Metanephros (tissue), 2 donors: Measurements from ENCODE around the gene UBAP2. TPM values are rescaled to one million over a fixed set of nuclear protein-coding genes. Genes with fewer than 3 reads are reported as not detected.

Experiments
- small RNA-seq: library from RNA; depleted of rRNA; stranded (forward); fragments of <200 nt; gene quantifications from one replicate; pipeline ENCODE3, GENCODE V24; 2014; ENCODE audit warnings: low replicate concordance
- total RNA-seq: library from RNA; depleted of rRNA; stranded (reverse); fragments of >200 nt; gene quantifications from one replicate; pipeline ENCODE4 v1.2.3, GENCODE V29; 2014

Gene UBAP2, protein sequence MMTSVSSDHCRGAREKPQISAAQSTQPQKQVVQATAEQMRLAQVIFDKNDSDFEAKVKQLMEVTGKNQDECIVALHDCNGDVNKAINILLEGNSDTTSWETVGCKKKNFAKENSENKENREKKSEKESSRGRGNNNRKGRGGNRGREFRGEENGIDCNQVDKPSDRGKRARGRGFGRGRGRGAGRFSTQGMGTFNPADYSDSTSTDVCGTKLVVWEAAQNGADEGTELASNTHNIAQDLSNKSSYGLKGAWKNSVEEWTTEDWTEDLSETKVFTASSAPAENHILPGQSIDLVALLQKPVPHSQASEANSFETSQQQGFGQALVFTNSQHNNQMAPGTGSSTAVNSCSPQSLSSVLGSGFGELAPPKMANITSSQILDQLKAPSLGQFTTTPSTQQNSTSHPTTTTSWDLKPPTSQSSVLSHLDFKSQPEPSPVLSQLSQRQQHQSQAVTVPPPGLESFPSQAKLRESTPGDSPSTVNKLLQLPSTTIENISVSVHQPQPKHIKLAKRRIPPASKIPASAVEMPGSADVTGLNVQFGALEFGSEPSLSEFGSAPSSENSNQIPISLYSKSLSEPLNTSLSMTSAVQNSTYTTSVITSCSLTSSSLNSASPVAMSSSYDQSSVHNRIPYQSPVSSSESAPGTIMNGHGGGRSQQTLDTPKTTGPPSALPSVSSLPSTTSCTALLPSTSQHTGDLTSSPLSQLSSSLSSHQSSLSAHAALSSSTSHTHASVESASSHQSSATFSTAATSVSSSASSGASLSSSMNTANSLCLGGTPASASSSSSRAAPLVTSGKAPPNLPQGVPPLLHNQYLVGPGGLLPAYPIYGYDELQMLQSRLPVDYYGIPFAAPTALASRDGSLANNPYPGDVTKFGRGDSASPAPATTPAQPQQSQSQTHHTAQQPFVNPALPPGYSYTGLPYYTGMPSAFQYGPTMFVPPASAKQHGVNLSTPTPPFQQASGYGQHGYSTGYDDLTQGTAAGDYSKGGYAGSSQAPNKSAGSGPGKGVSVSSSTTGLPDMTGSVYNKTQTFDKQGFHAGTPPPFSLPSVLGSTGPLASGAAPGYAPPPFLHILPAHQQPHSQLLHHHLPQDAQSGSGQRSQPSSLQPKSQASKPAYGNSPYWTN
- 36.3 TPM for total RNA-seq

DNA sequence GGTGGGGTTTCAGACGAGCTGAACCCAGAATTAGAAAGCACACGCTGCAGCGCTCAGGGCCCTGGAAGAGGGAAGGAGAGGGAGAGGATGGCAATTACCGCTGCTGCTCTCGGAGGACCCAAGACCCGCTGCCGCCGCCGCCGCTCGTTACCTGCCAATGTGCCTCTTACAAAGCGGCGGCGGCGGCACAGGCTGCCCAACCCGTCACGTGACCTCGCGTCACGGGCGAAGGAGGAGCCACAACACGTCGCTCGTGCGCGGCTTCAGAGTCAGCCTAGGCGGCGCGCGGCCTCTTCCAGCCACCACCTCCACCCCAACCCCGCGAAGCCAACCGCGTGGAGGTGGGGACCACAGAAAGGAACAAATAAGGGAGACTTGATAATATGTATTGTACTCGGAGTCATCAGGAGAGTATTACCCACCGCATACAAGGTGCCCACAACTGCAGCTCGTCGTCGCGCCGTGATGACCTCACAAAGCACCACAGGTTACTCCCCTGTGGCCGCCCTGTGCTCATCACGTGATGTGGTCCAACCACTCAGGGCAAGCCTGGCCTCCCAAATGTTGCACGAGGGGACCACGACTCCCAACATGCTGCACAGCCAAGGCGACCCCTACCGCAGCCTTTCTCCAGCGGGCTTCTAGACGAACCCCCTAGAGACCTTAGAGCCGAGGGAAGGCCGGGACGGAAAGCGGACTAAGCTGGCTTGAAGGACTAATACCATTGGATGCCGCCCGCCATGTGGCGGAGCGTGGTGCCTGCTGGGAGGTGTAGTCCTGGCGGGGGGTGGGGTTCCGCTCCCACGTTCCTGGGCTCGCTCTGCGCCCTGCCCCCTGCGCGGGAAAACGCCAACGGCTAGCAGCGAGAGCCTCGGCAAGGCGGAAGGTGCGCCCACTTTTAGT lies at the start of gene UBAP2:
Gene UBAP2, minus strand, starts transcription at position 161 of the 903 bp plus-strand sequence. CDS start 31,739 bp downstream, outside the sequence.

Small RNAs within 50 kb of the gene (small RNA-seq; reads per million reads assigned to genes)
- 0.23 reads per million, percentile 9 among the genes with 10 or more reads in this experiment for gene RN7SKP114
- gene SNORD121A = 99.3 reads per million, percentile 98 among the genes with 10 or more reads in this experiment
- gene SNORD121B = not detected

Other genes starting within 250 kb of the UBAP2 start
- 22.9 TPM for gene UBE2R2, start 231.7 kb downstream of the UBAP2 start, total RNA-seq
- 55.1 TPM for gene DCAF12, start 77.8 kb upstream of the UBAP2 start, total RNA-seq
- gene UBAP1, start 130.2 kb upstream of the UBAP2 start, total RNA-seq = 29.3 TPM